HuH-7.5 (cell line): ENCODE data around the gene TMEM80.

ENCODE experiments used
- DNase-seq: peaks from one replicate; pipeline ENCODE4 v3.0.0; 2011; ENCODE audit warnings: low spot score

Gene TMEM80

GRCh38 chr11:746289-747157 is 50.9 kb downstream of the TMEM80 start:
- no peak for DNase-seq

- DNase-seq, result peak; percentile 84
Measured at GRCh38 chr11:747158-748006, 51.8 kb downstream of the TMEM80 start, which contains the start of gene TALDO1. TALDO1 (plus strand) TSS chr11:747464; CDS start chr11:747482, 18 bp downstream.

- DNase-seq, result no peak
Measured at GRCh38 chr11:748007-748359, 52.4 kb downstream of the TMEM80 start.

- no peak for DNase-seq
Measured at GRCh38 chr11:749731-750130, 54.1 kb downstream of the TMEM80 start.
